ENCODE measurements around the gene ADNP2.
A peak's percentile ranks its signal among the peaks of the same experiment; 100 is the strongest.
"Not testable (repeated sequence)": the region's sequence is repeated elsewhere in the genome, so short reads cannot be mapped to it uniquely, and the experiment has no call there.

Gene ADNP2

GRCh38 chr18:80145196-80145804, 36.2 kb downstream of the ADNP2 start:
- DNase-seq (ENCODE audit: low spot score) = no peak

DNA sequence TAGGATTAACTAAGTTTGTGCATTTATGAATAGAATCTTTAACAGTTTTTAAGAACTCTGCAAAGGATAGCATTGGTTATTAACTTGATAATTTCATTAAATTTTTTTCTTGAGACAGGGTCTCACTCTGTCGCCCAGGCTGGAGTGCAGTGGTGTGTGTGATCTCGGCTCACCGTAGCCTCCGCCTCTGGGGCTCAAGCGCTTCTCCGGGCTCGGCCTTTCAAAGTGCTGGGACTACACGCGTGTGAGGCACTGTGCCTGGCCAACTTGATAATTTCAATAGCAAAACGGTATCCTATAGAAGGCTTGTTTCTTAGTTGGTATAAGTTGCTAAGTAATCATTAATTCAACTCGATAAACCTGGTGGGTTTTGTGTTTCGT, 38.0 kb downstream of the ADNP2 start:
- no peak for DNase-seq (ENCODE audit: low spot score)

DNA sequence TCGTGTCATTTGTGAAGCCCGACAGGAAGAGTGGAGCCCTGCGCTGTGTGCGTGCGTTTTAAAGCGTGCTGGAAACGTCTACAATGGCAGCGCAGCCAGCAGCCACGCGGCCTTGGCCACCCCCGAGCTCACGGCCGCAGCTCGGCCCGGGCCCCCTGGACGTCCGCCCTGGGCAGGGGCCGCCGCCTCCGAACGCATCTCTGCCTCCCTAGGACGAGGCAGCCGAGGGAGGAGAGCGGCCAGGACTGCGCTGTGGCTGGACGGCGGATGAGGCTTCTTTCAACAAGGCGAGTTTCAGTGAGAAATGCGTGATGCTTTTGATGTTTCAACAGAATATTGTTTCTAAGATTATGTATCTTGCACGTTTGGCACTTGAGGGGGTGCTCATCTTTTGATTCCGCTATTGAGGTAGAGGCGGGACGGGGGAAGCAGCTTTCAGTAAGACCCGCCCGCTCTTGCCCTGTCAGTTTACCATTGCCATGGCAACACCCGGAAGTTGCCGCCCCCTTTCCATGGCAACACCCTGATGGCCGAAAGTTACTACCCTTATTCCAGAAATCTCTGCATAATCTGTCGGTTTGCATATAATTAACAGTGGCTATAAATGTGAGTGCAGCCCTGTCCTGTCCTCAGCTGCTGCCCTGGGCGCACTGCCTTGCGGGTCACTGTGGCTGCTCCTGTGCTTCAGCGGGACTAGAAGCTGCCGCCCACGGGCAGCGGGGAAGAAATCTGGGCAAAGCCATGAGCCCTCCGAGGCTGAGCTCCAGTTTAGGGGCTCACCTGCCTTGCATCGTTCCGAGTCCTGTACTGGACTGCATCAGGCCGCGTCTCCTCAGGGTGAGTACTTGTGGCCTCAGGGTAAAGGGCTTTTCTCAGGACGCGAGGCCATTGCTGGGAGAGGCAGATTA, 38.6 kb downstream of the ADNP2 start:
- peak; percentile 89 for DNase-seq (ENCODE audit: low spot score)

- DNase-seq (ENCODE audit: low spot score) = peak; percentile 30
These were observed 39.5 kb downstream of the ADNP2 start for GRCh38 chr18:80148326-80149199.

DNA sequence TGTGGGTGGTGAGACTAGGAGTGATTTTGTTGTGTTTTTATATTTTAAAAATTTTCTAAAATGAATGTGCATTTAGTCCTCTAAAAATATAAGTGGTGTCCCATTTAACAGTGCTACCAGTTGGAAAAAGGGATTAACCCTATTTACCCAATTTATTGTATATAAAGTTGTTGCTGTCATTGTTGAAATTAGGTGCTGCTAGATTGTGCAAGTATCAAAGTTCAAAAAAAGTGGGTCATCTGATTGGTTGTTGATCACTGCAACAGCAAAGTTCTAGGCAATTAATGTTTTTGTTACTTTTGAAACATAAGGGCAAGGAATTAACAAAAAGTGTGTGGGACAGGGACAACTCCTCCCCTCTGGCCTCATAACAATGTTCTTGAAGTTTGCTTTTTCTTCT, 40.6 kb downstream of the ADNP2 start:
- no peak for DNase-seq (ENCODE audit: low spot score)

DNA sequence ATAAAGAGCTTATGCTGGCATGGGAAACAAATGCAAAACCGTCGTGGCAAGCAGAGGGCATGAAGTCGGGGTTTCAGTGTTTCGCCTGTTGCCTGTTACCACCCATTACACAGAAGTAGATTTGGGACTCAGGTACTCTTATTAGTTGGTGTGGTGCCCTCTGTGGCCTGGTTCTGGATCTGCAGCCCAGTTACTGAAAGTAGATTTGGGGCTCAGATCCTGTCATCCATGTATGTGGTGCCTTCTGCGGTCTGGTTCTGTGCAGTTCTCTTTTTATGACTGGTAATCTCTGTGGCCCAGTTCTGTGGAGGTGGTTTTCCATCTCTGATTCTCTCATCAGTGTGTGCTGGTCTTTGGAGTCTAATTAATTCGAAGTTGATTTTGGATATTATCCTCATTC, 45.2 kb downstream of the ADNP2 start:
- no peak for DNase-seq (ENCODE audit: low spot score)

GRCh38 chr18:80157708-80158343, 48.8 kb downstream of the ADNP2 start:
- DNase-seq (ENCODE audit: low spot score) = peak; percentile 74

- no peak for DNase-seq (ENCODE audit: low spot score)
These were observed 49.3 kb downstream of the ADNP2 start for GRCh38 chr18:80158365-80158764.

DNA sequence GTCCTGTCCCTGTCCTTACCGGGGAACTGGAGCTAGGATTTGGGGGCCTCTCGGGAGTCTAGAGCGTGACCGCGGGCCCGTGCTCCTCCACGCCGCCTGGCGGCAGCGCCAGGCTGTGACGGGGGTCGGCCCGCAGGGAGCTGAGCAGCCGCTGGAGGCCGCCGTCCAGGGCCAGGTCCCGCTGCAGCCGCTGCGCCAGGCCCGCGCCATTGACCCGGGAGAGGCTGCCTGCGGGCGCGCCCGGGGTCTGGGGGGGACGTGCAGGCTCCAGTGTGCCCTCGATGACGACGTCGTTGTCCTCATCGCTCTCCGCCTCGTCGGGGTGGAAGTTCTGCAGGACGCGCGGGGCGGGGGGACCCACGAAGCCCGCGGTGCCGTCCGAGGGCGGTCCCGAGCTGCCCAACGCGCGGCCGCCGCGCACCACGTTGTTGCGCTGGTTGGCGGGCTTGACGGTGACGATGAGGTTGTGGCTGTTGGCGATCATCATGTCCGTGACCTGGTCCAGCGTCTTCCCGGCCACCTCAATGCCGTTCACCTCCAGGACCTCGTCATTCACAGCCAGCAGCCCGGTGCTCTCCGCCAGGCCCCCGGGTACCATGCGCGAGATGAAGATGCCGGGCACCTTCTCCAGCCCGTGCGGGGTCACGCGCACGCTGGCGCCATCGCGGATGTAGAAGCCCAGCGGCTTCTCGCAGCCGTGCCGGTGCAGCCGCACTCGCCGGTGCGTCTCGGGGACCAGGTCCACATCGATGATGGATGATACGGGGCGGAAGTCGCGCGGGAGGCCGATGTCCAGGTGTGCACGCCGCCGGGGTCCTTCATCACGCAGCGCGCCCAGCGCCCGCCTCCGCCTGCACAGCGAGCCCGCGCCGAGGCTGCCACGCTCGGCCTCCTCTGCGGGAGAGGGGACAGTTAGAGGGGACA, 50.9 kb downstream of the ADNP2 start:
- DNase-seq (ENCODE audit: low spot score) = no peak

GRCh38 chr18:80161781-80162417, 52.8 kb downstream of the ADNP2 start:
- DNase-seq (ENCODE audit: low spot score) = no peak

DNA sequence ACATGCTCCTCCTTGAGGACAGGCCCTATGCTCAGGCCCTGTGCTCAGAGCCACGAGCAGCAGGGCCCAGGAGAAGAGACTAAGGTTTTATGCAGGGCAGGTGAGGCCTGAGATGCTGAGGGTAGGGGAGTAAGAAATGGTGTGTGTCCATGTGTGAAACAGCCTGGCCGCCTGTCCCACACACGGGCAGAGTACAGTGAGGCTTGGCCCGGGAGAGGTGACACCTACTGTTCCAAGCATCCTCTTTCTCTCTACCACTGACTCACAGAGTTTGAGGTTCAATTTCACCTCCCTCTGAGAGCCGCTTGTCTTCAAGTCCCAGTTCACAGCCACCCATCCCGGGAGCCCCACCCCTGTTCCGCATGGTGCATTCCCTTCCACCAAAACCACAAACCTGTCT, 54.1 kb downstream of the ADNP2 start:
- DNase-seq (ENCODE audit: low spot score) = no peak

- DNase-seq (ENCODE audit: low spot score) = not testable (repeated sequence)
These were observed 55.8 kb downstream of the ADNP2 start for GRCh38 chr18:80164727-80165355.

DNA sequence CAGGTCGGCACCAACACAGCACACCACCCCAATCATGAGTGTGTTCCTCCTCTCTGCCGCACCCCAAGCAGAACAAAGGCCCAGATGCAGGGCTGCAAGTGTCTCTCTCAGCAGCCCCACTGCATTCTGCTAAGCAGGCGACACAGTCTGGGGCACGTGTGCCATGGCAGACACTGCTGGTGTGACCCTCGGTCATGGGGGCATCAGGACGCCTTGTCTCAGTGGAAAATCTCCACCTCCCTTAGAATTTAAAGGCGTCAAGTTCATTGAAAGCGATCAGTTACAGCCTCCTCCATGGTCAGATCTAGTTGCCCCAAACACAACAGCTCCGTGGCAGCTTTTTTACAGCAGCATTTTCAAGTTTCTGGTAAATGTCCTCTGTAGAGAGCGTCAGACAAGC, 57.2 kb downstream of the ADNP2 start:
- no peak for DNase-seq (ENCODE audit: low spot score)

DNA sequence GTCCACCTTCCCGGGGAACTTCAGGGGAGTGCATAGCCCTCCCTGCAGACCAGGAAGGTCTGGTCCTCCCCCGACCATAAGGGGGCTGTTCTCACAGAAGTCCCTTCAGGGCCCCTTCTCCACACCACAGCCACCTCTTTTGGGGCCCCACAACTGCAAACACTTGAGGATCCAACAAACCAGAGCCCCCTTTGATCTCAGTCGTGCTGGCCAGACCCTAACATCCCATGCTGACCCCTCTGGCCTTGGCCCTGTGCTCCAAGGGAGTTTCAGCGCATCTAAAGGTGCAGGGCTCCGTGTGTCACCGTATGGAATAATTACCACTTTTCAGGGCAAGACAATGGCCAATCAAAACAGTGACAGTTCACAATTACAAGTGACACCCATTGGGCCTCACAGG, 57.7 kb downstream of the ADNP2 start:
- DNase-seq (ENCODE audit: low spot score) = no peak

GRCh38 chr18:80167331-80167730, 58.3 kb downstream of the ADNP2 start:
- no peak for DNase-seq (ENCODE audit: low spot score)

- no peak for DNase-seq (ENCODE audit: low spot score)
These were observed 58.9 kb downstream of the ADNP2 start for GRCh38 chr18:80167931-80168330.

DNA sequence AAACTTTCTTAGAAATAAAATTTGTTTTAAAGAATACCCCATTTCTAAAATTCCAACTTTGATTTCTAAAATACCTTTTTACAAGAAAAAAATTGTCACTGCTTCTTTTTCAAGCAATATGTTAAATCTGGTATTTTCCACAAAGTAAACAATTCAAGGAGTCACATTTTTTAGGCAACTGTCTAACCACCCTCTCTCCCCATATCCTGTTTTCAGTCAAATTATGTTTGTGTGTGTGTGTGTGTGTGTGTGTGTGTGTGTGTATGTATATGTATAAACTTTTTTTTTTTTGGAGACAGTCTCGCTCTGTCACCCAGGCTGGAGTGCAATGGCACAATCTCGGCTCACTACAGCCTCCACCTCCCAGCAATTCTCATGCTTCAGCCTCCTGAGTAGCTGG, 59.3 kb downstream of the ADNP2 start:
- no peak for DNase-seq (ENCODE audit: low spot score)

DNA sequence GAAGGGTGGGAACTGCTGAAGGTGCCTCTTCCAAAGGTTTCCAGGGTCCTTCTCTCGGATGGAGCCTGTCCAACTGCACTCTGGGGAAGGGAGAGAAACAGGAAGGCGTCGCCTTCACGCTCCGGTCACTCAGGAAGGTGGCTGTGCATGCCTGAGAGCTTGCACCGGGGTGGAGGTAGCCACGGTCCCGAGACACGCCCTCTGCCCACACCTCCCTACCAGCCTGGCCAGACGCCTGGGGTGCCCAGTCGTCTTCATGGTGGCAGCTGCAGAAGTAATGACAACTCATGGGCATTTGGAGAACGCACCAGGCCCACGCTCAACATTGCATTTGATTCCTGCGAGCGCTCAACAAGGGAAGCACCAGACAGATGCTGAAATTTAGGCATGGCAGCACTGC, 59.9 kb downstream of the ADNP2 start:
- no peak for DNase-seq (ENCODE audit: low spot score)

DNA sequence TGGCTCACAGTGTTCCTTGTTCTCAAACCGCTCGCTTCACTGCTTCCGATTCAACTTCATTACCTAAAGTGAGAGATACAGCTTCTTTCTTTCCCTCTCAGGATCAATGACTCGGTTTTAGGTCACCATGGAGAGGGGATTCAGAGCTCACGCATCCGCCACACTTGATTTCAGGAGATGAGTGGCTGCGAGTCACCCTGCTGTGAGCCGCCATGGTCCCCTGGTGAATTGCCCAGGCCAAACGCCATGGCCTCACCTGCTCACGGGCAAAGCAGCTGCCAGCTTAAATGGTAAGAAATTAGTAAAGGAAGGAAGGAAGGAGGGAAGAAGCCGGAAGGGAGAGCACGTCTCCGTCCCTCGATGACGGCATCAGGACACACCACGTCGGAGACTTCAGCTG, 60.5 kb downstream of the ADNP2 start:
- no peak for DNase-seq (ENCODE audit: low spot score)
